Ecto neural progenitor cell (in vitro differentiated cells): ENCODE data around the gene MRPL28.
"Not testable (repeated sequence)": the region's sequence is repeated elsewhere in the genome, so short reads cannot be mapped to it uniquely, and the experiment has no call there.

ENCODE experiments used
- DNase-seq: peaks from one replicate; pipeline ENCODE4 v3.0.0-alpha.2; 2018; ENCODE audit warnings: low spot score

The MRPL28 gene

GRCh38 chr16:373020-373598 is 2.8 kb upstream of the MRPL28 start:
- no peak for DNase-seq

GRCh38 chr16:372302-372983 is 2.1 kb upstream of the MRPL28 start:
- DNase-seq: no peak

- no peak for DNase-seq
Observed at GRCh38 chr16:371515-372301, 1.4 kb upstream of the MRPL28 start.

- no peak for DNase-seq
Observed at GRCh38 chr16:370979-371514, 709 bp upstream of the MRPL28 start.

GRCh38 chr16:369866-370436 is 387 bp downstream of the MRPL28 start:
- DNase-seq: no peak

- DNase-seq: no peak
Observed at GRCh38 chr16:369275-369865, 968 bp downstream of the MRPL28 start.

GRCh38 chr16:368388-369158 is 1.8 kb downstream of the MRPL28 start:
- DNase-seq: no peak

GRCh38 chr16:367333-367903 is 2.9 kb downstream of the MRPL28 start:
- DNase-seq: no peak

GRCh38 chr16:366476-366875 is 3.9 kb downstream of the MRPL28 start:
- DNase-seq: no peak

- DNase-seq: no peak
Observed at GRCh38 chr16:364595-365491, 5.5 kb downstream of the MRPL28 start.

GRCh38 chr16:363766-364490 is 6.4 kb downstream of the MRPL28 start:
- no peak for DNase-seq

GRCh38 chr16:363110-363765 is 7.1 kb downstream of the MRPL28 start:
- DNase-seq: no peak

- not testable (repeated sequence) for DNase-seq
Observed at GRCh38 chr16:362702-362999, 7.7 kb downstream of the MRPL28 start.

- DNase-seq: peak; percentile 81
Observed at GRCh38 chr16:361872-362701, 8.3 kb downstream of the MRPL28 start.

- DNase-seq: no peak
Observed at GRCh38 chr16:361341-361871, 8.9 kb downstream of the MRPL28 start.

GRCh38 chr16:360698-361336 is 9.5 kb downstream of the MRPL28 start:
- no peak for DNase-seq
